K562 (cell line): ENCODE results near the gene EMC8. TPM values are rescaled to one million over a fixed set of nuclear protein-coding genes. Genes with fewer than 3 reads are reported as not detected.
A peak's percentile ranks its signal among the peaks of the same experiment; 100 is the strongest.

Source experiments
- ATAC-seq: fragments of 200-7000 bp; cut with Tn5 transposase; 3 replicates; pipeline ENCODE4 v1.9.1; 2020; ENCODE audit warnings: moderate library complexity
- BruUV-seq: library from RNA; stranded (reverse); fragments of 400-500 nt; replicated peaks from 2 replicates; lab custom pipeline; 2021; lab: Mats Ljungman, UMichigan
- CTCF ChIA-PET: fragments of 300-600 bp; formaldehyde crosslinking; extraction: SDS; loops from one replicate; lab custom pipeline; 2021; ENCODE audit warnings: low intra/inter-chr PET ratio; lab: Yijun Ruan, JAX
- POLR2A ChIA-PET: fragments of 300-600, 350-650 bp; sonication (Branson Sonifier 250); formaldehyde crosslinking; extraction: SDS; loops from one replicate; lab custom pipeline; 2021; ENCODE audit warnings: antibody characterized with exemption, inconsistent platforms; lab: Yijun Ruan, JAX
- DNase-seq, 4 experiments: peaks; one replicate each; pipeline versions ENCODE4 v3.0.0 to v3.0.0-alpha.2; 2011 to 2018; ENCODE audit warnings: low spot score in 3 of 4, mixed read lengths in 3 of 4; ENCODE audit errors: extremely low read depth in 1 of 4
- FAIRE-seq: peaks from 2 replicates; lab custom pipeline; 2011; peaks lifted over from hg19 to GRCh38; lab: Jason Lieb, UNC
- H2AFZ ChIP-seq: 2 replicates; pipeline ENCODE4 v1.6.0; 2011; ENCODE audit warnings: low read depth, low read length, control low read depth, inconsistent platforms
- H3K27ac ChIP-seq: fragments of 200-600 bp; 3 replicates; pipeline ENCODE4 v1.8.0; 2011; ENCODE audit warnings: low read depth, mild to moderate bottlenecking, control low read depth, inconsistent platforms, low read length, moderate library complexity, mixed read lengths; ENCODE audit errors: extremely low read depth
- H3K27me3 ChIP-seq, 2 experiments: fragments of 300-600 bp in 1 of 2; 2 replicates in 1 of 2; 3 replicates in 1 of 2; pipeline versions ENCODE4 v1.6.0 to v1.8.0; 2011; ENCODE audit warnings: inconsistent platforms in 2 of 2, low read length in 2 of 2, mild to moderate bottlenecking in 1 of 2, mixed read lengths in 1 of 2, moderate library complexity in 1 of 2; ENCODE audit not compliant: control insufficient read depth in 2 of 2, insufficient read depth in 2 of 2
- H3K36me3 ChIP-seq: fragments of 300-600 bp; 3 replicates; pipeline ENCODE4 v1.8.0; 2011; ENCODE audit warnings: mild to moderate bottlenecking, low read length, inconsistent platforms; ENCODE audit not compliant: control insufficient read depth, insufficient read depth
- H3K4me1 ChIP-seq, 2 experiments: fragments of 200-600 bp in 1 of 2; replicated peaks in 1 of 2; 2 replicates in 1 of 2; 3 replicates in 1 of 2; pipeline versions ENCODE4 v1.5.1 to v1.8.0; 2011; ENCODE audit warnings: inconsistent platforms in 2 of 2, low read length in 2 of 2, mild to moderate bottlenecking in 1 of 2, mixed read lengths in 1 of 2, moderate library complexity in 1 of 2; ENCODE audit not compliant: control insufficient read depth in 2 of 2, insufficient read depth in 2 of 2
- H3K4me2 ChIP-seq: 2 replicates; pipeline ENCODE4 v1.6.1; 2011; ENCODE audit warnings: low read length, control low read depth, inconsistent platforms, mixed read lengths; ENCODE audit not compliant: insufficient read depth
- H3K4me3 ChIP-seq: fragments of 200-600 bp; sonication (generic), shearing (Covaris generic); 2 replicates; pipeline ENCODE4 v1.5.1; 2016; ENCODE audit warnings: control low read depth, inconsistent platforms
- H3K79me2 ChIP-seq: fragments of 200-600 bp; 3 replicates; pipeline ENCODE4 v1.8.0; 2011; ENCODE audit warnings: low read length, inconsistent platforms; ENCODE audit not compliant: control insufficient read depth, insufficient read depth
- H3K9ac ChIP-seq, 2 experiments: 2 replicates each; pipeline versions ENCODE4 v1.6.0 to v1.6.1; 2011; ENCODE audit warnings: low read depth in 2 of 2, low read length in 2 of 2, control low read depth in 1 of 2, inconsistent platforms in 1 of 2, mild to moderate bottlenecking in 1 of 2, mixed read lengths in 1 of 2; ENCODE audit not compliant: insufficient read depth in 1 of 2
- H3K9me1 ChIP-seq: one replicate; pipeline ENCODE4 v1.6.0; 2011; ENCODE audit warnings: inconsistent platforms, mild to moderate bottlenecking, low read length, moderate library complexity; ENCODE audit not compliant: control insufficient read depth, insufficient read depth
- H3K9me3 ChIP-seq: replicated peaks from 2 replicates; pipeline ENCODE4 v1.5.1; 2011; ENCODE audit warnings: low read depth, low read length, inconsistent platforms; ENCODE audit not compliant: control insufficient read depth, insufficient read depth
- H4K20me1 ChIP-seq: replicated peaks from 2 replicates; pipeline ENCODE4 v1.6.1; 2011; ENCODE audit warnings: low read length, inconsistent platforms, mixed read lengths; ENCODE audit not compliant: control insufficient read depth, insufficient read depth
- ELK1 ChIP-seq: sonication (generic); formaldehyde crosslinking; IDR thresholded peaks from 2 replicates; pipeline ENCODE4 v1.8.1; 2022; ENCODE audit warnings: missing genetic modification reagents
- FIP1L1 ChIP-seq: fragments of 200-400 bp; formaldehyde crosslinking; IDR thresholded peaks from 2 replicates; pipeline ENCODE4 v1.6.1; 2018; ENCODE audit warnings: mild to moderate bottlenecking, low read depth, low read length; ENCODE audit not compliant: poor library complexity, severe bottlenecking
- PRDM10 ChIP-seq: fragments of 450-650 bp; IDR thresholded peaks from 2 replicates; pipeline ENCODE4 v1.6.1; 2018; ENCODE audit not compliant: partially characterized antibody
- TAF7 ChIP-seq: fragments of 450-650 bp; IDR thresholded peaks from 2 replicates; pipeline ENCODE4 v1.6.1; 2016; ENCODE audit warnings: missing genetic modification characterization, missing compliant biosample characterization
- ZNF318 ChIP-seq, 2 experiments: fragments of 450-650 bp; IDR thresholded peaks; 2 replicates each; pipeline ENCODE4 v1.6.1; 2016; ENCODE audit warnings: mild to moderate bottlenecking in 2 of 2, borderline replicate concordance in 1 of 2, low read depth in 1 of 2, moderate library complexity in 1 of 2
- WGBS: fragments of 100-300 bp; shearing (Covaris generic); methylation state at CpG from one replicate; pipeline ENCODE4 v1.1.6; 2016; ENCODE audit warnings: low coverage, mixed read lengths; ENCODE audit not compliant: insufficient coverage; ENCODE audit errors: missing lambda C conversion rate; 5-methylcytosine and 5-hydroxymethylcytosine counted together
- in situ Hi-C: fragments of 300-500 bp; cut with MboI; formaldehyde crosslinking; loops from 4 replicates; pipeline ENCODE4 v1.15.0; 2018; ENCODE audit warnings: inconsistent platforms, mixed read lengths
- intact Hi-C: fragments of 100-400 bp; cut with micrococcal nuclease; formaldehyde crosslinking; loops from 2 replicates; pipeline ENCODE4 v1.14.2; 2022
- polyA plus RNA-seq, 8 experiments: library from polyadenylated mRNA; depleted of rRNA in 4 of 8; stranded (reverse) in 5 of 8; unstranded in 3 of 8; fragments of >200 nt; fragmentation: Nextera tagmentation in 2 of 8; fragmentation: Illumina TruSeq in 1 of 8; extraction: Ambion mirVana in 2 of 8; extraction: Trizol in 1 of 8; gene quantifications; 2 replicates each; pipeline versions ENCODE4 v1.2.1 to v1.2.3, GENCODE V29; 2011 to 2014; ENCODE audit warnings: inconsistent platforms in 1 of 8, missing spikeins in 1 of 8
- total RNA-seq, 7 experiments: library from RNA; depleted of rRNA in 6 of 7; stranded (reverse); fragments of >200 nt in 6 of 7; fragmentation: Illumina TruSeq in 2 of 7; extraction: Trizol in 2 of 7; gene quantifications; 2 replicates each; pipeline versions ENCODE4 v1.2.1 to v1.2.3, GENCODE V29; 2011 to 2021; ENCODE audit warnings: low replicate concordance in 1 of 7

Gene EMC8
- total and polyA plus RNA-seq, 9 of the 15 experiments (the other 6 are each of a cell fraction or from before 2014, with no cell fraction given) = 11.4 to 81.8 (median 48.6) TPM

- TF ChIP-seq PRDM10 = no peak
- TF ChIP-seq ZNF318 (IDR thresholded peaks at IDR 0.05; ENCODE audit: borderline replicate concordance in 1 of 2, low read depth in 1 of 2) = no peak
- no peak for TF ChIP-seq TAF7 (tag)
- TF ChIP-seq ELK1 = no peak
- TF ChIP-seq FIP1L1 = no peak
- TF ChIP-seq, all 486 proteins: peak for 0
- H3K4me1 ChIP-seq = peaks cover 11 to 13% of the 10 kb centered on the region in 2 experiments; a peak in 4 of 5 replicates
- H3K9me3 ChIP-seq = no peaks in the 10 kb centered on the region
- peaks cover 12% of the 10 kb centered on the region; the same call in 1 of the 2 replicates for H4K20me1 ChIP-seq
- DNase-seq = no peak
- peak overlapping the region in 1 of 2 experiments; percentile 47; a peak in 1 of 4 replicates for H3K9ac ChIP-seq
- peaks cover 100% of the 10 kb centered on the region for H3K79me2 ChIP-seq
- peaks cover 8% of the 10 kb centered on the region for H3K9me1 ChIP-seq
- in situ Hi-C loops = no loop called here
- no peak overlapping the region for H3K4me3 ChIP-seq
- intact Hi-C loops = no loop called here
- peaks cover 72% of the 10 kb centered on the region for H3K36me3 ChIP-seq
- ChIA-PET CTCF (no interaction called here), POLR2A (interaction anchor here (0.9 to 1.9 kb wide), 2 partner anchors 10 to 21 kb away, joined by 3 to 7 read pairs; no protein-coding TSS in a partner anchor)
- no peak overlapping the region for H3K27ac ChIP-seq
- no peak for ATAC-seq
- WGBS = 93% methylated on average over 7 of the region's 7 CpGs
- no peaks in the 10 kb centered on the region for H3K27me3 ChIP-seq
- no TSS peak for BruUV-seq
- no peak overlapping the region for H3K4me2 ChIP-seq
- no peak overlapping the region for H2AFZ ChIP-seq
- FAIRE-seq = no peak
These were observed 2.7 kb downstream of the EMC8 start for GRCh38 chr16:85796599-85796998.
